ENCODE data around the gene KRT23.
"Not testable (repeated sequence)": the region's sequence is repeated elsewhere in the genome, so short reads cannot be mapped to it uniquely, and the experiment has no call there.

KRT23 gene

DNA sequence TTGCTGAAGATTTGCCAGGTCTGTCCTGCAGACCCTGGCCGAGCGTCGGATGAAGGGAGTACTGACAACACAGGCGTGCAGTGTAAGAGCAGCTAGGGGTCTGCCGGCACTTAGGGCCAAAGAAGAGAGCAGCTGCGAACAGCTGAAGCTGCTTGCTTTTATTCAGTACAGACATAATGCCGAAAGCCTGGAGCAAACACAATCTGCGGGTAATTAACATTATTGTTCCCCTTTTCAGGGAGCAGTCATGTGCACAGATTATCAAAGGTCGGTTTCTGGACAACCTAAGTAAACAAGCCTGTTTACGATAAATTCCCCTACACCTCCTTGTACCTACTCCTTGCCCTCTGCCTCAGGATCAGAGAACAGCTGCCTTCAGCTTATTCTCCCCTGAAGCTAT lies 12.0 kb upstream of the KRT23 start:
- no peak for DNase-seq (ENCODE audit: low read depth)

DNA sequence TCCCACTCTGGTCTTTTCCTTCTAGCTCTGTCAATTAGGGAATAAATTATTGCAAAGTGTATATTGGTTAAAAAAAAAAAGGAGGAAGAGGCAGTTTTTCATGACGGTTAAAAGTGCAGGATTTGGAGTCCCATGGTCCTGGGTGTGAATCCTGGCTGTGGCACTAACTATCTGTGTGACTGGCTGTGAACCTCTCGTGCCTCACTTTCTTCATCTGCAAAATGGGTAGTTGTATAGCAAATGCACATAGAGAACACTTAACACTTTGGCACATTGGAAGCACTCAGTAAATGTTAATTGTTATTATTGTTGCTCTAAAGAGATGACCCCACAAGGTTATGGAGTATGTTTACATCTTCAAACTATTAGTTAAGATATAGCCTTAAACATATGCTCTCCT lies 10.5 kb upstream of the KRT23 start:
- no peak for DNase-seq (ENCODE audit: low read depth)

DNA sequence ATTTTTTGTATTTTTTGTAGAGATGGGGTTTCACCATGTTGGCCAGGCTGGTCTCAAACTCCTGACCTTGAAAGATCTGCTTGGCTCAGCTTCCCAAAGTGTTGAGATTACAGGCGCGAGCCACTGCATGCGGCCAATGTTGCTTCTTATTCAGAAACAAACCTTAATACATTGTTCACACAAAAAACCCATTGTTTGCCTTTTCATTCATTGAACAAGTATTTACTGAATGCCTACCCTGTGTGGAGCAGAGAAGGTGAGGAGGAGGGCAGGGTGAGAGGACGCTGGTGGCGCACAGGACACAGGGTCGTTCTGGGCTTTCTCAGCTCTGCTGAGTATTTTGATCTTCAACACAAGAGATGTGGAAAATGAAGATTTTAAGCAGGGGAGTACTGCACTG lies 8.0 kb upstream of the KRT23 start:
- DNase-seq (ENCODE audit: low read depth) = no peak

DNA sequence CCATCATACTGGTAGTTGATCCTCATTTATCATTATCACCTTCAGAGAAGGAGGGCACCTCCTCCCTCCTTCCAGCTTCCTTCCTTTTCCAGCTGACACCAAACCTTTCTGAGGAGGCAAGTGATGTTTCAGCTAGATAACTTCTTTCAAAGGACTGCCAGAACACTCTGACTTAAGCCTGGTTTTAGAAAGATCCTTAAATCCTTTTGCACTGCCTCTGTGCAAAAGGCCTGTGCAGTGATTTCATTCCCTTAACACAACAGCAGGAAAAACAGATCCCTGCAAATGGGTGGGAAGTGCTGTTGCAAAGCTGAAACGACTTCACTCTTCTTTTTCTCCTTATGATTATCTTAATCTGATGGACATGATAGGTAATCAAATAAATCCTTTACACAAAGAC lies 7.1 kb upstream of the KRT23 start:
- no peak for DNase-seq (ENCODE audit: low read depth)

- no peak for DNase-seq (ENCODE audit: low read depth)
These were observed 5.1 kb upstream of the KRT23 start for GRCh38 chr17:40942553-40942952.

DNA sequence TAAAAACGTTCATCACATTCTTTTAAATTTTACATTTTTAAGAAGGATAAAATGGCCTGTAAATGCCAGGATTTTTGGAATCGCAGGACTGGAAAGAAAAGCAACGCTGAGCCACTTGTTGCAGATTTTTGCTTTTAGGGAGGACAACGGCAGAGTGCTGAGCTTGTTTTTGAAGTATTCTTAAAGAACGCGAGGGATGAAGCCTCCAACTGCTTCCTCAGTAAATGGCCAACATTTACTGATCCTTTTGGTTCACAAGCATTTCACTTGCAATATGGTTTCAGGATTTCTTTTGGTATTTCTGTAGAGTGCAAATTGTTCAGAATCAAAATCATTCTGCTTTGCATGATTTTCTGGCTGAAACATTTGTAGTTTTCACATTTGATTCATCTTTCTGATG lies 2.8 kb upstream of the KRT23 start:
- DNase-seq (ENCODE audit: low read depth) = no peak

GRCh38 chr17:40938981-40939380 lies 1.5 kb upstream of the KRT23 start:
- no peak for DNase-seq (ENCODE audit: low read depth)

DNA sequence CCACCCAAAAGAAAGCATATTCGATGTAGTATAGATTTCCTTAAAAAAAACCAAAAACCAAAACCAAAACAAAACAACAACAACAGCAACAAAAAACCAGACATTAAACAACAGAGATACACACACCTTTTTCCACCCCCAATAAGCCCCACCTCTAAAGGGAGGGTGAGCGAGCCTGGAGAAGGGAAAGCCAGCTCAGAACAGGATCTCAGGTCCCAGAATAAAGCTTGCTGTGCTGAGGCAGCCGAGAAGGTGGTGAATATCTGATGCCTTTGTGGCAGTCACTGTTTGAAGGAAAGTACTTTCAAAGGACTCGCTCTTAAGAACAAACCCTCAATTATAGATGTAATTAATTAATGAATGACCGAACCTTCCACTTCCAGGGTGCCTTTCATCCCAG lies 470 bp downstream of the KRT23 start:
- no peak for DNase-seq (ENCODE audit: low read depth)

DNA sequence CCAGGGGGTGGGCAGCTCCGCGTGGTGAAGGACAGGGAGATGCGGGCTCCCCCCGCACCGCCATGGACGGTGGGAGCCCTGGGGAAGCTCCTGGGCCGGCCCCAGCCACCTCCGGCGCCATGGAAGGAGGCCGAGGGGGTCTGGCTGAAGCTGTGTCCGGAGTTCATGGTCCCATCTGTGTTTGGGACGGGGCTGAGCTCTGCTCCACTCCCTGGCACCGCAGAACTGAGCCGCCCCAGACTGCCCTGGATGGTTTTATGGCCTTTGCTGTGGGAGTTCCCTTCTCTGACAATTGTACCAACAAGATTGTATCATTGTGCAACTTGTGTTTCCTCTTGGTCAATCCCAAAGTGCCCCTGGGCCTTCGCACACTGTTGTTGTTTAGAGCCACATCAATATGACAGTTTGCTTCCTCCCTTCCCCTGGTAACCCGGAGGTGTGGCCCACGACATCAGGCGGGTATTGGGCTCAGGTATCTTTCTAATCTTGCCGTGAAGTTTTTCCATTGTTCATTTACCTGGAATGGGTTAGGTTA lies 942 bp downstream of the KRT23 start:
- no peak for DNase-seq (ENCODE audit: low read depth)

- DNase-seq (ENCODE audit: low read depth) = no peak
These were observed 1.8 kb downstream of the KRT23 start for GRCh38 chr17:40935624-40936023.

DNA sequence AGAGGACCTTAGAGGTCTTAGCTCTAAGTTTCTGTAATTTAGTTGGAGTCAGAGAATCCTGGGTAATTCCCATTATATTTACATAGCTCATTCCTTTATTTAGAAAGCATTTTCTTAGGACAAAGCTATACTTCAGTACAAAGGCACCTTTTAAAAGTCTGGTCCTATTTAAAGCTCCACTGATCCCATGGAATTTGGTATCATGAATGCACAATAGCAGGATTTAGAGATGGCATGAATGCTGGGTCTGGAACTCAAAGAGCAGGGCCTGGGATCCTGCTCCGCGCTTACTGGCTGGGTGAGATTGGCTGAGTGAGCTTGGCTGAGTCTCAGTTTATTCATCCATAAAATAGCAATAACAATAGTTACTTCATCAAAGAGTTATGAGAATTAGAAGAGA lies 4.8 kb downstream of the KRT23 start:
- DNase-seq (ENCODE audit: low read depth) = no peak

DNA sequence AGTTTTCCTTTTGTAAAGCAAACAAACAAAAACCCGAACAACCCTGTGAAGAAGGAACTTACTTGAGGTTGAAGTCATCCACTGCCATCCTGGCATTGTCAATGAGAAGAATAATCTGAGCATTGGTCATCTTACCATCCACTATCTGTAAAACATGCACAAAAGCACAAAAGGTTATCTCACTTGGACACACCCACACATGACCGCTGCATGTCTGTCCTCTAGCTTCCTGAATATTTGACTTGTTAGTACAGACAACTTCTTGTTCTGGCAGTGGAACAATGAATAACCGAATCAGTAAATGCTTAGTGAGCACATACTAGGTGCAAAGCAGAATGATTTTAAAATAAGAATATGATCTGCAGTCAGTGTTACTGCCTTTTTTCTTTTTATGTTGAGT lies 6.1 kb downstream of the KRT23 start:
- DNase-seq (ENCODE audit: low read depth) = no peak

- DNase-seq (ENCODE audit: low read depth) = no peak
These were observed 11.1 kb downstream of the KRT23 start for GRCh38 chr17:40926341-40926740.

DNA sequence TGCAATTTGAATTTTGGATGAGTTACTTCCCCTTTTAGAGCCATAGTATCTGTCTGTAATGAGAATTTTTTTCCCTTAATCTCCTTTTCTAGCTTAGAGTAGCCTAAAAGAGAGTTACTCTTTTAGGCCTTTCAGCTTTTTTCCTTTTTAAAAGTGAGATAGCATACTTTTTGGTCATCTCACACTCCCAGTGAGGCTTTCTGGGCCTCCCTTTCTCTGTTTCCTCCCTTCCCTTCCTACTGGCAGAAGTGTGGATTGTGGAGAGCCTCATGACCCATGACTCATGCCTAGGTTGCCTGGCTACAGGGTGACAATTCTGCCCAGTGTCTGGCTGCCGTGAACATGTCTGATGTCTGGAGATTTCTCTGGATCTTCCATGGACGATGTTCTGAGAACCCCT lies 15.2 kb downstream of the KRT23 start:
- no peak for DNase-seq (ENCODE audit: low read depth)

- DNase-seq (ENCODE audit: low read depth) = no peak
These were observed 16.4 kb downstream of the KRT23 start for GRCh38 chr17:40921026-40921425.

GRCh38 chr17:40917116-40917515 lies 20.3 kb downstream of the KRT23 start:
- DNase-seq (ENCODE audit: low read depth) = not testable (repeated sequence)

DNA sequence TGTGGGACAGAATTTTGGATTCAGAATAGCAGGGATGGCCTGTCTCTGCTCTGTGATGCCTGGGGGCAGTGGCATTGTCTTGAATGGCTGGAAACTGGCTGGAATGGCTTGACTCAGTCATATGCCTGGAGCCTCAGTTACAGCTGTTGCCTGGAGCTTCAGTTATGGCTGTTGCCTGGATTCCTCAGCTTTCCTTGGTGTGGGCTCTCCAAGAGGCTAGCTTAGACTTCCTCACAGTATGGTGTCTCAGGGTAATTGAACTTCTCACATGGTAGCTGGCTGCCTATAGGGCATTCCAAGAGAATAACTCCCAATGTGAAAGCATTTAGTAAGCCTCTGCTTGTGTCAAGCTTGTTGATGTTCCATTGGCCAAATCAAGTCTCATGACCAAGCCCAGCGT lies 21.1 kb downstream of the KRT23 start:
- DNase-seq (ENCODE audit: low read depth) = no peak

GRCh38 chr17:40915721-40916256 lies 21.7 kb downstream of the KRT23 start:
- no peak for DNase-seq (ENCODE audit: low read depth)

- DNase-seq (ENCODE audit: low read depth) = no peak
These were observed 22.2 kb downstream of the KRT23 start for GRCh38 chr17:40915199-40915661.

GRCh38 chr17:40914075-40914855 lies 23.2 kb downstream of the KRT23 start:
- no peak for DNase-seq (ENCODE audit: low read depth)

- DNase-seq (ENCODE audit: low read depth) = no peak
These were observed 24.8 kb downstream of the KRT23 start for GRCh38 chr17:40912486-40913210.

DNA sequence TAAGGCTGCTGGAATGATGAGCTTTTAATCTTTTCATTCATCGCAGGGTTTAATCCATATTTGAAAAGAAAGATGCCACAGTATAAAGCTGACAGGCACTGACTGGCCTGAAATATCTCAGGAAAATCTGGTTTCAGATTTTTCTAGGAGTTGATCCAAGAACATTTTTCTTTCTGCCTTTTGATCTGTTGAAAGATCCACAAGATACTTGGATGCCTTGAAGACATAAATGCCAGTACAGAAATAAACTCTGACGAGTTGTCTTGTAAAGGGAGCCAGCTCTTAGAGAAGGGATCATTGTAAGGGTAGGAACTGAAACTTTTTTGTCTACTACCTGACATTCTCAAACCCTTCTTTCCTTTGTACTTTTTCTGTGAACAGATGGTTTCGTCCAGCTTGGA lies 27.0 kb downstream of the KRT23 start:
- DNase-seq (ENCODE audit: low read depth) = no peak

- no peak for DNase-seq (ENCODE audit: low read depth)
These were observed 27.7 kb downstream of the KRT23 start for GRCh38 chr17:40909755-40910154.

Measured in CMK (cell line).